IMR-90 (cell line): ENCODE data around the gene CAPN9. TPM values are rescaled to one million over a fixed set of nuclear protein-coding genes. Genes with fewer than 3 reads are reported as not detected.

Experiments
- ATAC-seq: fragments of 200-7000 bp; cut with Tn5 transposase; 2 replicates; pipeline ENCODE4 v1.9.1; 2020; ENCODE audit warnings: low read depth, mild to moderate bottlenecking, moderate library complexity
- BruUV-seq: library from RNA; stranded (reverse); fragments of 400-500 nt; replicated peaks from 2 replicates; lab custom pipeline; 2021; lab: Mats Ljungman, UMichigan
- CTCF ChIA-PET: fragments of 300-600 bp; formaldehyde crosslinking; extraction: SDS; loops from one replicate; lab custom pipeline; 2021; ENCODE audit warnings: antibody characterized with exemption; lab: Yijun Ruan, JAX
- POLR2A ChIA-PET: fragments of 300-600 bp; sonication (Branson Sonifier 250); formaldehyde crosslinking; loops from one replicate; lab custom pipeline; 2022; ENCODE audit warnings: antibody characterized with exemption; ENCODE audit not compliant: unreplicated experiment; lab: Charles Lee
- DNase-seq: peaks from one replicate; pipeline ENCODE4 v3.0.0; 2013
- H2AFZ ChIP-seq: replicated peaks from 2 replicates; pipeline ENCODE3; 2013; ENCODE audit warnings: low read length, mild to moderate bottlenecking; ENCODE audit not compliant: poor library complexity
- H2AK5ac ChIP-seq: 2 replicates; pipeline ENCODE4 v1.6.1; 2013; ENCODE audit warnings: low read depth, low read length, inconsistent platforms
- H2AK9ac ChIP-seq: replicated peaks from 2 replicates; pipeline ENCODE3; 2013; ENCODE audit warnings: mild to moderate bottlenecking, low read depth, low read length, moderate library complexity; ENCODE audit not compliant: poor library complexity
- H2BK120ac ChIP-seq: 2 replicates; pipeline ENCODE4 v1.6.1; 2013; ENCODE audit warnings: low read depth, low read length, inconsistent platforms
- H2BK15ac ChIP-seq: 3 replicates; pipeline ENCODE4 v1.6.1; 2013; ENCODE audit warnings: low read depth, low read length, inconsistent platforms
- H2BK20ac ChIP-seq: 2 replicates; pipeline ENCODE4 v1.6.1; 2013; ENCODE audit warnings: low read depth, mild to moderate bottlenecking, inconsistent platforms, low read length, moderate library complexity
- H2BK5ac ChIP-seq: 2 replicates; pipeline ENCODE4 v1.6.1; 2013; ENCODE audit warnings: mild to moderate bottlenecking, low read depth, low read length, inconsistent platforms; ENCODE audit not compliant: poor library complexity, severe bottlenecking
- H3K14ac ChIP-seq: replicated peaks from 2 replicates; pipeline ENCODE4 v1.6.1; 2013; ENCODE audit warnings: low read depth, low read length, inconsistent platforms
- H3K18ac ChIP-seq: 2 replicates; pipeline ENCODE4 v1.6.1; 2013; ENCODE audit warnings: low read depth, low read length, control low read depth
- H3K23ac ChIP-seq: 2 replicates; pipeline ENCODE4 v1.6.1; 2013; ENCODE audit warnings: low read depth, low read length, inconsistent platforms
- H3K27ac ChIP-seq: 2 replicates; pipeline ENCODE4 v1.5.1; 2013; ENCODE audit warnings: mild to moderate bottlenecking, control low read depth, low read length; ENCODE audit not compliant: insufficient read depth
- H3K27me3 ChIP-seq: 2 replicates; pipeline ENCODE4 v1.6.1; 2013; ENCODE audit warnings: low read length; ENCODE audit not compliant: control insufficient read depth, insufficient read depth
- H3K36me3 ChIP-seq: 2 replicates; pipeline ENCODE4 v1.6.1; 2013; ENCODE audit warnings: low read length, mixed read lengths; ENCODE audit not compliant: control insufficient read depth, insufficient read depth
- H3K4ac ChIP-seq: 2 replicates; pipeline ENCODE4 v1.6.1; 2013; ENCODE audit warnings: low read depth, low read length, inconsistent platforms
- H3K4me1 ChIP-seq: 2 replicates; pipeline ENCODE4 v1.6.1; 2013; ENCODE audit warnings: low read length, mixed read lengths; ENCODE audit not compliant: control insufficient read depth, insufficient read depth
- H3K4me2 ChIP-seq: 2 replicates; pipeline ENCODE4 v1.6.1; 2013; ENCODE audit warnings: low read depth, mild to moderate bottlenecking, control low read depth, low read length, moderate library complexity
- H3K4me3 ChIP-seq: 2 replicates; pipeline ENCODE4 v1.5.1; 2013; ENCODE audit warnings: low read depth, mild to moderate bottlenecking, control low read depth, low read length, moderate library complexity; ENCODE audit not compliant: insufficient read depth
- H3K56ac ChIP-seq: 2 replicates; pipeline ENCODE4 v1.6.1; 2013; ENCODE audit warnings: low read length, inconsistent platforms; ENCODE audit not compliant: insufficient read depth; ENCODE audit errors: extremely low read depth
- H3K79me1 ChIP-seq, 2 experiments: 2 replicates each; pipeline ENCODE4 v1.6.1; 2013; ENCODE audit warnings: low read length in 2 of 2, inconsistent platforms in 1 of 2, low read depth in 1 of 2
- H3K9ac ChIP-seq: 2 replicates; pipeline ENCODE4 v1.6.1; 2013; ENCODE audit warnings: low read depth, low read length, control low read depth
- H3K9me1 ChIP-seq: 2 replicates; pipeline ENCODE4 v1.6.1; 2013; ENCODE audit warnings: low read length, inconsistent platforms; ENCODE audit not compliant: insufficient read depth
- H3K9me3 ChIP-seq: 2 replicates; pipeline ENCODE4 v1.6.1; 2013; ENCODE audit warnings: low read length; ENCODE audit not compliant: control insufficient read depth, insufficient read depth
- H4K20me1 ChIP-seq: 2 replicates; pipeline ENCODE4 v1.6.1; 2013; ENCODE audit warnings: low read length, inconsistent platforms; ENCODE audit not compliant: insufficient read depth
- H4K5ac ChIP-seq: 2 replicates; pipeline ENCODE4 v1.6.1; 2013; ENCODE audit warnings: mild to moderate bottlenecking, low read depth, low read length, control low read depth
- H4K8ac ChIP-seq, 2 experiments: 2 replicates each; pipeline ENCODE4 v1.6.1; 2013; ENCODE audit warnings: low read depth in 2 of 2, low read length in 2 of 2, control low read depth in 1 of 2, inconsistent platforms in 1 of 2
- H4K91ac ChIP-seq: 2 replicates; pipeline ENCODE4 v1.6.1; 2013; ENCODE audit warnings: low read depth, low read length, inconsistent platforms; ENCODE audit not compliant: insufficient read depth
- BHLHE40 ChIP-seq: fragments of 150-350 bp; IDR thresholded peaks from 2 replicates; pipeline ENCODE4 v1.6.1; 2016; ENCODE audit warnings: mild to moderate bottlenecking, low read depth, low read length
- CEBPB ChIP-seq: IDR thresholded peaks from 2 replicates; pipeline ENCODE4 v1.6.1; 2012; ENCODE audit warnings: low read depth, low read length, improper control_type of control experiment
- MAZ ChIP-seq: IDR thresholded peaks from 2 replicates; pipeline ENCODE4 v1.6.1; 2012; ENCODE audit warnings: low read depth, mild to moderate bottlenecking, low read length, improper control_type of control experiment, moderate library complexity, borderline replicate concordance
- MXI1 ChIP-seq: IDR thresholded peaks from 2 replicates; pipeline ENCODE4 v1.6.1; 2012; ENCODE audit warnings: low read depth, mild to moderate bottlenecking, low read length, moderate library complexity, borderline replicate concordance
- NFE2L2 ChIP-seq: fragments of 150-350 bp; IDR thresholded peaks from 2 replicates; pipeline ENCODE4 v1.6.1; 2016; ENCODE audit warnings: low read depth, mild to moderate bottlenecking, low read length
- POLR2A ChIP-seq: IDR thresholded peaks from 2 replicates; pipeline ENCODE4 v1.6.1; 2012; ENCODE audit warnings: mild to moderate bottlenecking, low read depth, low read length
- RAD21 ChIP-seq: IDR thresholded peaks from 2 replicates; pipeline ENCODE4 v1.6.1; 2012; ENCODE audit warnings: low read length, improper control_type of control experiment
- RCOR1 ChIP-seq: IDR thresholded peaks from 2 replicates; pipeline ENCODE4 v1.6.1; 2012; ENCODE audit warnings: mild to moderate bottlenecking, low read length, improper control_type of control experiment; ENCODE audit not compliant: insufficient replicate concordance
- RFX5 ChIP-seq: IDR thresholded peaks from 2 replicates; pipeline ENCODE4 v1.8.0; 2012; ENCODE audit warnings: low read depth, mild to moderate bottlenecking, low read length, moderate library complexity
- WGBS, 2 experiments: methylation state at CpG; one replicate each; pipeline versions ENCODE4 v1.1.5 to v1.1.7; 2013; ENCODE audit warnings: missing lambda C conversion rate in 2 of 2; ENCODE audit not compliant: insufficient read length in 1 of 2; ENCODE audit errors: extremely low coverage in 2 of 2; 5-methylcytosine and 5-hydroxymethylcytosine counted together
- dilution Hi-C: fragments of 300-500 bp; cut with HindIII; formaldehyde crosslinking; loops from one replicate; pipeline ENCODE4 v1.14.3; 2018; ENCODE audit warnings: low sequenced_read_pairs; ENCODE audit not compliant: unreplicated experiment
- in situ Hi-C: fragments of 300-500 bp; cut with MboI; formaldehyde crosslinking; loops from 3 replicates; pipeline ENCODE4 v1.14.3; 2019; ENCODE audit warnings: low sequenced_read_pairs, inconsistent platforms, mixed read lengths
- intact Hi-C: fragments of 100-400 bp; cut with micrococcal nuclease; formaldehyde crosslinking; loops from 2 replicates; pipeline ENCODE4 v1.10.0; 2022
- polyA plus RNA-seq, 3 experiments: library from polyadenylated mRNA; depleted of rRNA; stranded (reverse); fragments of >200 nt; gene quantifications; 2 replicates each; pipeline ENCODE4 v1.2.3, GENCODE V29; 2012; ENCODE audit warnings: low replicate concordance in 1 of 3
- total RNA-seq: library from RNA; depleted of rRNA; stranded (reverse); fragments of >200 nt; gene quantifications from 2 replicates; pipeline ENCODE4 v1.2.3, GENCODE V29; 2012
- TF ChIP-seq, protein P1 (sequence below): conservative IDR thresholded peaks from 2 replicates; pipeline ENCODE4 v1.5.1; 2012; ENCODE audit warnings: mild to moderate bottlenecking, low read depth, low read length, improper control_type of control experiment

The CAPN9 gene
- total and polyA plus RNA-seq, 2 of the 4 experiments (the other 2 are of a cell fraction), result not detected

GRCh38 chr1:230705289-230706019 is 41.7 kb upstream of the CAPN9 start:
- intact Hi-C loops (no loop called here), in situ Hi-C loops (no loop called here), dilution Hi-C loops (no loop called here)
- CTCF ChIA-PET, result no interaction called here
- no peak overlapping the region for H2BK5ac ChIP-seq
- H3K27ac ChIP-seq, result no peak overlapping the region
- H3K4me1 ChIP-seq, result no peaks in the 10 kb centered on the region
- no peaks in the 10 kb centered on the region for H3K79me1 ChIP-seq
- H3K14ac ChIP-seq, result no peak overlapping the region
- no peak for DNase-seq
- H3K4me2 ChIP-seq, result no peak overlapping the region
- H2AFZ ChIP-seq, result no peak overlapping the region
- H3K9me3 ChIP-seq, result no peaks in the 10 kb centered on the region
- H4K91ac ChIP-seq, result no peak overlapping the region
- ATAC-seq, result no peak
- no peak overlapping the region for H2BK20ac ChIP-seq
- H3K9ac ChIP-seq, result no peak overlapping the region
- H2AK5ac ChIP-seq, result no peak overlapping the region
- peaks cover 6% of the 10 kb centered on the region for H3K27me3 ChIP-seq
- no peak overlapping the region for H3K4ac ChIP-seq
- H3K56ac ChIP-seq, result no peak overlapping the region
- peak overlapping the region; percentile 19 for H2AK9ac ChIP-seq
- H3K36me3 ChIP-seq, result no peaks in the 10 kb centered on the region
- no peak overlapping the region for H3K4me3 ChIP-seq
- WGBS, 2 experiments, result 93% methylated on average over 3 of the region's 18 CpGs; no CpG with 5 or more reads in 1 of the 2 experiments
- BruUV-seq, result no TSS peak
- no peak overlapping the region for H2BK15ac ChIP-seq
- no peaks in the 10 kb centered on the region for H3K9me1 ChIP-seq
- no peak overlapping the region for H3K18ac ChIP-seq
- H4K8ac ChIP-seq, result no peak overlapping the region
- no peak overlapping the region for H4K5ac ChIP-seq
- H3K23ac ChIP-seq, result no peak overlapping the region
- no peak for TF ChIP-seq MAZ
- no peak for TF ChIP-seq BHLHE40
- no peak for TF ChIP-seq RFX5
- no peak for TF ChIP-seq RCOR1
- TF ChIP-seq RAD21, result no peak
- TF ChIP-seq, protein P1, sequence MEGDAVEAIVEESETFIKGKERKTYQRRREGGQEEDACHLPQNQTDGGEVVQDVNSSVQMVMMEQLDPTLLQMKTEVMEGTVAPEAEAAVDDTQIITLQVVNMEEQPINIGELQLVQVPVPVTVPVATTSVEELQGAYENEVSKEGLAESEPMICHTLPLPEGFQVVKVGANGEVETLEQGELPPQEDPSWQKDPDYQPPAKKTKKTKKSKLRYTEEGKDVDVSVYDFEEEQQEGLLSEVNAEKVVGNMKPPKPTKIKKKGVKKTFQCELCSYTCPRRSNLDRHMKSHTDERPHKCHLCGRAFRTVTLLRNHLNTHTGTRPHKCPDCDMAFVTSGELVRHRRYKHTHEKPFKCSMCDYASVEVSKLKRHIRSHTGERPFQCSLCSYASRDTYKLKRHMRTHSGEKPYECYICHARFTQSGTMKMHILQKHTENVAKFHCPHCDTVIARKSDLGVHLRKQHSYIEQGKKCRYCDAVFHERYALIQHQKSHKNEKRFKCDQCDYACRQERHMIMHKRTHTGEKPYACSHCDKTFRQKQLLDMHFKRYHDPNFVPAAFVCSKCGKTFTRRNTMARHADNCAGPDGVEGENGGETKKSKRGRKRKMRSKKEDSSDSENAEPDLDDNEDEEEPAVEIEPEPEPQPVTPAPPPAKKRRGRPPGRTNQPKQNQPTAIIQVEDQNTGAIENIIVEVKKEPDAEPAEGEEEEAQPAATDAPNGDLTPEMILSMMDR, result no peak
- TF ChIP-seq POLR2A, result no peak
- no peak for TF ChIP-seq CEBPB
- TF ChIP-seq MXI1, result no peak
- no peak for TF ChIP-seq NFE2L2
- POLR2A ChIA-PET, result no interaction called here
- no peak overlapping the region for H2BK120ac ChIP-seq
- no peaks in the 10 kb centered on the region for H4K20me1 ChIP-seq
